Liver (tissue), 9 donors: ENCODE measurements around the gene CLDN3. TPM values are rescaled to one million over a fixed set of nuclear protein-coding genes. Genes with fewer than 3 reads are reported as not detected.

Source experiments
- DNase-seq: peaks from one replicate; pipeline ENCODE4 v3.0.0-alpha.2; 2017; ENCODE audit warnings: low spot score
- H3K27ac ChIP-seq, 2 donors: one replicate each; pipeline ENCODE4 v1.7.0; 2013; ENCODE audit warnings: inconsistent platforms in 2 of 2, low read length in 2 of 2, control low read depth in 1 of 2, low read depth in 1 of 2, mild to moderate bottlenecking in 1 of 2
- H3K27me3 ChIP-seq, 4 donors: one replicate each; pipeline versions ENCODE4 v1.6.1 to v1.7.0; 2013; ENCODE audit warnings: low read length in 3 of 4, inconsistent platforms in 1 of 4, mild to moderate bottlenecking in 1 of 4, moderate library complexity in 1 of 4; ENCODE audit not compliant: control insufficient read depth in 4 of 4, insufficient read depth in 4 of 4
- H3K36me3 ChIP-seq, 4 donors: one replicate each; pipeline versions ENCODE4 v1.6.1 to v1.7.0; 2013; ENCODE audit warnings: low read length in 3 of 4, mild to moderate bottlenecking in 3 of 4, low read depth in 1 of 4, moderate library complexity in 1 of 4; ENCODE audit not compliant: control insufficient read depth in 4 of 4, insufficient read depth in 3 of 4
- H3K4me1 ChIP-seq, 4 donors: one replicate each; pipeline versions ENCODE4 v1.6.1 to v1.7.0; 2013; ENCODE audit warnings: low read length in 3 of 4, mild to moderate bottlenecking in 3 of 4, moderate library complexity in 1 of 4; ENCODE audit not compliant: control insufficient read depth in 4 of 4, insufficient read depth in 4 of 4
- H3K4me3 ChIP-seq, 3 donors: one replicate each; pipeline versions ENCODE4 v1.6.1 to v1.7.0; 2013; ENCODE audit warnings: low read length in 3 of 3, control low read depth in 1 of 3, low read depth in 1 of 3, mild to moderate bottlenecking in 1 of 3
- H3K9ac ChIP-seq, 2 donors: one replicate each; pipeline ENCODE4 v1.7.0; 2013; ENCODE audit warnings: low read length in 2 of 2, mild to moderate bottlenecking in 2 of 2, moderate library complexity in 2 of 2, control low read depth in 1 of 2, low read depth in 1 of 2
- H3K9me3 ChIP-seq, 4 donors: one replicate each; pipeline versions ENCODE4 v1.6.1 to v1.7.0; 2013; ENCODE audit warnings: low read length in 3 of 4; ENCODE audit not compliant: control insufficient read depth in 4 of 4
- EGR1 ChIP-seq, 2 donors: IDR thresholded peaks; 2 replicates each; pipeline ENCODE4 v1.6.1; 2016 to 2018; ENCODE audit warnings: antibody characterized with exemption in 2 of 2, low read depth in 2 of 2
- FOXA1 ChIP-seq: IDR thresholded peaks from 2 replicates; pipeline ENCODE4 v1.6.1; 2016; ENCODE audit warnings: antibody characterized with exemption
- FOXA2 ChIP-seq: IDR thresholded peaks from 2 replicates; pipeline ENCODE4 v1.6.1; 2016; ENCODE audit warnings: antibody characterized with exemption
- GABPA ChIP-seq, 2 donors: IDR thresholded peaks in 1 of 2; conservative IDR thresholded peaks in 1 of 2; 2 replicates each; pipeline ENCODE4 v1.6.1; 2016; ENCODE audit warnings: antibody characterized with exemption in 2 of 2, mild to moderate bottlenecking in 1 of 2, moderate library complexity in 1 of 2
- HNF4A ChIP-seq, 2 donors: conservative IDR thresholded peaks; 2 replicates each; pipeline ENCODE4 v1.6.1; 2016; ENCODE audit warnings: antibody characterized with exemption in 2 of 2, mild to moderate bottlenecking in 2 of 2
- HNF4G ChIP-seq: IDR thresholded peaks from 2 replicates; pipeline ENCODE4 v1.6.1; 2016; ENCODE audit warnings: antibody characterized with exemption
- JUND ChIP-seq, 2 donors: IDR thresholded peaks; 2 replicates each; pipeline ENCODE4 v1.6.1; 2016; ENCODE audit warnings: antibody characterized with exemption in 2 of 2
- NR2F2 ChIP-seq: IDR thresholded peaks from 2 replicates; pipeline ENCODE4 v1.6.1; 2016; ENCODE audit warnings: antibody characterized with exemption
- RAD21 ChIP-seq, 2 donors: IDR thresholded peaks; 2 replicates each; pipeline ENCODE4 v1.6.1; 2016; ENCODE audit warnings: antibody characterized with exemption in 2 of 2, mild to moderate bottlenecking in 2 of 2
- RXRA ChIP-seq, 2 donors: IDR thresholded peaks; 2 replicates each; pipeline ENCODE4 v1.6.1; 2017 to 2018; ENCODE audit warnings: antibody characterized with exemption in 2 of 2, mild to moderate bottlenecking in 1 of 2
- SP1 ChIP-seq: IDR thresholded peaks from 2 replicates; pipeline ENCODE4 v1.6.1; 2018; ENCODE audit warnings: antibody characterized with exemption, mild to moderate bottlenecking
- TAF1 ChIP-seq: conservative IDR thresholded peaks from 2 replicates; pipeline ENCODE4 v1.6.1; 2016; ENCODE audit warnings: antibody characterized with exemption, mild to moderate bottlenecking
- YY1 ChIP-seq: IDR thresholded peaks from 2 replicates; pipeline ENCODE4 v1.6.1; 2016; ENCODE audit warnings: antibody characterized with exemption, mild to moderate bottlenecking
- WGBS: extraction: QIAGEN DNeasy Blood & Tissue Kit; methylation state at CpG from one replicate; pipeline ENCODE4 v1.1.7; 2013; 5-methylcytosine and 5-hydroxymethylcytosine counted together
- polyA plus RNA-seq, 2 donors: library from polyadenylated mRNA; stranded (reverse) in 1 of 2; unstranded in 1 of 2; fragments of 200-250 nt in 1 of 2; fragments of >200 nt in 1 of 2; fragmentation: Nextera tagmentation in 1 of 2; extraction: Ambion mirVana in 1 of 2; gene quantifications; one replicate each; pipeline versions ENCODE4 v1.2.1 to v1.2.3, GENCODE V29; 2013 to 2015
- total RNA-seq, 2 donors: library from RNA; depleted of rRNA; stranded (reverse); fragments of >200 nt; gene quantifications; one replicate each; pipeline ENCODE4 v1.2.3, GENCODE V29; 2014
- TF ChIP-seq, protein P1 (sequence below): IDR thresholded peaks from 2 replicates; pipeline ENCODE4 v1.6.1; 2016; ENCODE audit warnings: antibody characterized with exemption
- TF ChIP-seq, protein P2 (sequence below): fragments of 150-350 bp; IDR thresholded peaks from 2 replicates; pipeline ENCODE4 v1.5.1; 2017; ENCODE audit warnings: improper control_type of control experiment, low read depth, low read length; ENCODE audit not compliant: missing input control
- TF ChIP-seq, protein P3 (sequence below): IDR thresholded peaks from 2 replicates; pipeline ENCODE4 v1.6.1; 2016; ENCODE audit warnings: antibody characterized with exemption
- TF ChIP-seq, protein P4 (sequence below): IDR thresholded peaks from 2 replicates; pipeline ENCODE4 v1.6.1; 2016; ENCODE audit warnings: antibody characterized with exemption, mild to moderate bottlenecking
- TF ChIP-seq, protein P5 (sequence below): IDR thresholded peaks from 2 replicates; pipeline ENCODE4 v1.6.1; 2016; ENCODE audit warnings: antibody characterized with exemption
- donor health status: healthy.
- donor health status: healthy.
- donor health status: healthy.
- donor health status: healthy.
- donor health status: healthy.

Gene CLDN3
- total and polyA plus RNA-seq, 4 donors: 3.6 to 43.0 (median 22.9) TPM

DNA sequence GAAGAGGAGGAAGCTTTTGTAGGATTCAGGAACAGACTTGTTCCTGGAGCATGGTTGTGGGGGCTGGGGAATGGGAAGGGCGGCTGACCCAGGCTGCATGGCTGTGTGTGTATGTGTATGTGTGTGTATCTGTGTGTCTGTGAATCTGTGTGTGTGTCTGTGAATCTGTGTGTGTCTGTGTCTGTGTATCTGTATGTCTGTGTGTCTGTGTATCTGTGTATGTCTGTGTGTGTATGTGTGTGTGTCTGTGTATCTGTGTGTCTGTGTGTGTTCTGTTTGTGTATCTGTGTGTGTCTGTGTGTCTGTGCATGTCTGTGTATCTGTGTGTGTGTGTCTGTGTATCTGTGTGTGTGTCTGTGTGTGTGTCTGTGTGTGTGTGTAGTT, 44.0 kb downstream of the CLDN3 start:
- TF ChIP-seq HNF4G: no peak
- no peak for TF ChIP-seq GABPA (IDR thresholded peaks at IDR 0.05 in 1 of 2, conservative IDR thresholded peaks at IDR 0.05 in 1 of 2)
- TF ChIP-seq, protein P1, sequence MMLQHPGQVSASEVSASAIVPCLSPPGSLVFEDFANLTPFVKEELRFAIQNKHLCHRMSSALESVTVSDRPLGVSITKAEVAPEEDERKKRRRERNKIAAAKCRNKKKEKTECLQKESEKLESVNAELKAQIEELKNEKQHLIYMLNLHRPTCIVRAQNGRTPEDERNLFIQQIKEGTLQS: no peak
- no peak for TF ChIP-seq TAF1
- no peak for TF ChIP-seq FOXA1
- TF ChIP-seq, protein P2, sequence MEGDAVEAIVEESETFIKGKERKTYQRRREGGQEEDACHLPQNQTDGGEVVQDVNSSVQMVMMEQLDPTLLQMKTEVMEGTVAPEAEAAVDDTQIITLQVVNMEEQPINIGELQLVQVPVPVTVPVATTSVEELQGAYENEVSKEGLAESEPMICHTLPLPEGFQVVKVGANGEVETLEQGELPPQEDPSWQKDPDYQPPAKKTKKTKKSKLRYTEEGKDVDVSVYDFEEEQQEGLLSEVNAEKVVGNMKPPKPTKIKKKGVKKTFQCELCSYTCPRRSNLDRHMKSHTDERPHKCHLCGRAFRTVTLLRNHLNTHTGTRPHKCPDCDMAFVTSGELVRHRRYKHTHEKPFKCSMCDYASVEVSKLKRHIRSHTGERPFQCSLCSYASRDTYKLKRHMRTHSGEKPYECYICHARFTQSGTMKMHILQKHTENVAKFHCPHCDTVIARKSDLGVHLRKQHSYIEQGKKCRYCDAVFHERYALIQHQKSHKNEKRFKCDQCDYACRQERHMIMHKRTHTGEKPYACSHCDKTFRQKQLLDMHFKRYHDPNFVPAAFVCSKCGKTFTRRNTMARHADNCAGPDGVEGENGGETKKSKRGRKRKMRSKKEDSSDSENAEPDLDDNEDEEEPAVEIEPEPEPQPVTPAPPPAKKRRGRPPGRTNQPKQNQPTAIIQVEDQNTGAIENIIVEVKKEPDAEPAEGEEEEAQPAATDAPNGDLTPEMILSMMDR: no peak
- TF ChIP-seq SP1: no peak
- no peak for TF ChIP-seq NR2F2
- TF ChIP-seq HNF4A (conservative IDR thresholded peaks at IDR 0.05): no peak
- TF ChIP-seq JUND (IDR thresholded peaks at IDR 0.05): no peak
- TF ChIP-seq, protein P3, sequence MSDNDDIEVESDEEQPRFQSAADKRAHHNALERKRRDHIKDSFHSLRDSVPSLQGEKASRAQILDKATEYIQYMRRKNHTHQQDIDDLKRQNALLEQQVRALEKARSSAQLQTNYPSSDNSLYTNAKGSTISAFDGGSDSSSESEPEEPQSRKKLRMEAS: no peak
- TF ChIP-seq EGR1 (IDR thresholded peaks at IDR 0.05; ENCODE audit: low read depth in 2 of 2): no peak
- no peak for TF ChIP-seq RAD21 (IDR thresholded peaks at IDR 0.05)
- TF ChIP-seq RXRA (IDR thresholded peaks at IDR 0.05): no peak
- no peak for TF ChIP-seq YY1
- H3K36me3 ChIP-seq: no peaks in the 10 kb centered on the region
- H3K4me3 ChIP-seq: no peak overlapping the region
- no peak overlapping the region for H3K9ac ChIP-seq
- no peak for DNase-seq
- no peak overlapping the region for H3K27ac ChIP-seq
- H3K4me1 ChIP-seq: peaks cover 5 to 14% (median 10%) of the 10 kb centered on the region in 4 donors
- H3K9me3 ChIP-seq: no peaks in the 10 kb centered on the region
- no peaks in the 10 kb centered on the region for H3K27me3 ChIP-seq
- 81% methylated on average over 1 of the region's 1 CpG for WGBS

DNA sequence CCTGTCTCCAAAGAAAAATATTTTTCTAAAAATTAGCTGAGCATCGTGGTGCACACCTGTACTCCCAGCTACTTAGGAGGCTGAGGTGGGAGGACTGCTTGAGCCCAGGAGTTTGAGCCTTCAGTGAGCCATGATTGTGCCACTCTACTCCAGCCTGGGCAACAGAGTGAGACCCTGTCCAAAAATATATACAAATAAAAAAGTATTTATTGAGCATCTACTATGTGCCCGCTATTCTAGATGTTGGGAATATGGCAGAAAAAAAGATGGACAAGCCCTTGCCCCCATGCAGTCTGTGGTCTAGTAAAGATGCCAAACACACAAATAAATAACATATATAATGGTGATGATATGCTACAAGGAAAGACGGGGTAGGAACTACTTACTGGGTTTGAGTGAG, 46.3 kb downstream of the CLDN3 start:
- 95% methylated on average over 3 of the region's 3 CpGs for WGBS
- DNase-seq: no peak

DNA sequence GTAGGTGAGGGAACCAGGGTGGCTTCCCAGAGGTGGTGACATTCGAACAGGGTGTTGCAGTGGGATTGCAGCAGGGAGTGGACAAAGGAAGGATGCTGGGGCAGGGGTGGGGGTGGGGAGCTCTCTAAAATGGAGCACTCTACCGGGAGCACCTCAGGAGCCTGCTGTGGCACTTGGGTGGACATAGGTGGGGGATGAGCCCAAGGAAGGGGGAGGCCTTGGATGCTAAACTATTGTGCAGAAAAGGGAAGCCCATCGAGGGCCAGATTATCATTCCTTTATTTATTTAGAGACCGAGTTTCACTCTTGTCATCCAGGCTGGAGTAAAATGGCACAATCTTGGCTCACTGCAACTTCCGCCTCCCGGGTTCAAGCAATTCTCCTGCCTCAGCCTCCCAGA, 47.3 kb downstream of the CLDN3 start:
- H3K9ac ChIP-seq: no peak overlapping the region
- no peaks in the 10 kb centered on the region for H3K36me3 ChIP-seq
- 78% methylated on average over 6 of the region's 6 CpGs for WGBS
- H3K27ac ChIP-seq: no peak overlapping the region
- H3K4me1 ChIP-seq: peaks cover 12 to 33% (median 20%) of the 10 kb centered on the region in 4 donors
- no peak for DNase-seq
- H3K27me3 ChIP-seq: no peaks in the 10 kb centered on the region
- H3K4me3 ChIP-seq: no peak overlapping the region
- no peaks in the 10 kb centered on the region for H3K9me3 ChIP-seq
- TF ChIP-seq, protein P4, sequence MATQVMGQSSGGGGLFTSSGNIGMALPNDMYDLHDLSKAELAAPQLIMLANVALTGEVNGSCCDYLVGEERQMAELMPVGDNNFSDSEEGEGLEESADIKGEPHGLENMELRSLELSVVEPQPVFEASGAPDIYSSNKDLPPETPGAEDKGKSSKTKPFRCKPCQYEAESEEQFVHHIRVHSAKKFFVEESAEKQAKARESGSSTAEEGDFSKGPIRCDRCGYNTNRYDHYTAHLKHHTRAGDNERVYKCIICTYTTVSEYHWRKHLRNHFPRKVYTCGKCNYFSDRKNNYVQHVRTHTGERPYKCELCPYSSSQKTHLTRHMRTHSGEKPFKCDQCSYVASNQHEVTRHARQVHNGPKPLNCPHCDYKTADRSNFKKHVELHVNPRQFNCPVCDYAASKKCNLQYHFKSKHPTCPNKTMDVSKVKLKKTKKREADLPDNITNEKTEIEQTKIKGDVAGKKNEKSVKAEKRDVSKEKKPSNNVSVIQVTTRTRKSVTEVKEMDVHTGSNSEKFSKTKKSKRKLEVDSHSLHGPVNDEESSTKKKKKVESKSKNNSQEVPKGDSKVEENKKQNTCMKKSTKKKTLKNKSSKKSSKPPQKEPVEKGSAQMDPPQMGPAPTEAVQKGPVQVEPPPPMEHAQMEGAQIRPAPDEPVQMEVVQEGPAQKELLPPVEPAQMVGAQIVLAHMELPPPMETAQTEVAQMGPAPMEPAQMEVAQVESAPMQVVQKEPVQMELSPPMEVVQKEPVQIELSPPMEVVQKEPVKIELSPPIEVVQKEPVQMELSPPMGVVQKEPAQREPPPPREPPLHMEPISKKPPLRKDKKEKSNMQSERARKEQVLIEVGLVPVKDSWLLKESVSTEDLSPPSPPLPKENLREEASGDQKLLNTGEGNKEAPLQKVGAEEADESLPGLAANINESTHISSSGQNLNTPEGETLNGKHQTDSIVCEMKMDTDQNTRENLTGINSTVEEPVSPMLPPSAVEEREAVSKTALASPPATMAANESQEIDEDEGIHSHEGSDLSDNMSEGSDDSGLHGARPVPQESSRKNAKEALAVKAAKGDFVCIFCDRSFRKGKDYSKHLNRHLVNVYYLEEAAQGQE: no peak
- TF ChIP-seq EGR1 (IDR thresholded peaks at IDR 0.05; ENCODE audit: low read depth in 2 of 2) (no peak), RXRA (IDR thresholded peaks at IDR 0.05) (no peak), TAF1 (no peak)
- TF ChIP-seq, protein P1: no peak
- TF ChIP-seq, protein P5, sequence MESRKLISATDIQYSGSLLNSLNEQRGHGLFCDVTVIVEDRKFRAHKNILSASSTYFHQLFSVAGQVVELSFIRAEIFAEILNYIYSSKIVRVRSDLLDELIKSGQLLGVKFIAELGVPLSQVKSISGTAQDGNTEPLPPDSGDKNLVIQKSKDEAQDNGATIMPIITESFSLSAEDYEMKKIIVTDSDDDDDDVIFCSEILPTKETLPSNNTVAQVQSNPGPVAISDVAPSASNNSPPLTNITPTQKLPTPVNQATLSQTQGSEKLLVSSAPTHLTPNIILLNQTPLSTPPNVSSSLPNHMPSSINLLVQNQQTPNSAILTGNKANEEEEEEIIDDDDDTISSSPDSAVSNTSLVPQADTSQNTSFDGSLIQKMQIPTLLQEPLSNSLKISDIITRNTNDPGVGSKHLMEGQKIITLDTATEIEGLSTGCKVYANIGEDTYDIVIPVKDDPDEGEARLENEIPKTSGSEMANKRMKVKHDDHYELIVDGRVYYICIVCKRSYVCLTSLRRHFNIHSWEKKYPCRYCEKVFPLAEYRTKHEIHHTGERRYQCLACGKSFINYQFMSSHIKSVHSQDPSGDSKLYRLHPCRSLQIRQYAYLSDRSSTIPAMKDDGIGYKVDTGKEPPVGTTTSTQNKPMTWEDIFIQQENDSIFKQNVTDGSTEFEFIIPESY: no peak

More for the DNA sequence above, 46.3 kb downstream of the CLDN3 start:
- Histone ChIP-seq H3K9me3 (no peaks in the 10 kb centered on the region), H3K27me3 (no peaks in the 10 kb centered on the region), H3K4me3 (no peak overlapping the region), H3K4me1 (peaks cover 9 to 27% (median 18%) of the 10 kb centered on the region in 4 donors), H3K36me3 (no peaks in the 10 kb centered on the region), H3K9ac (no peak overlapping the region), H3K27ac (no peak overlapping the region)
- TF ChIP-seq, protein P1: no peak
- TF ChIP-seq RAD21 (IDR thresholded peaks at IDR 0.05) (no peak), HNF4G (no peak), FOXA2 (no peak)
